K562 (cell line): ENCODE results near the gene FDX1.

Experiments
- E2F6 ChIP-seq, 2 experiments: IDR thresholded peaks; 2 replicates each; pipeline ENCODE4 v1.6.1; 2011; ENCODE audit warnings: borderline replicate concordance in 1 of 2, control low read depth in 1 of 2, low read depth in 1 of 2, low read length in 1 of 2, mild to moderate bottlenecking in 1 of 2, mixed read lengths in 1 of 2, moderate library complexity in 1 of 2; ENCODE audit not compliant: insufficient read depth in 1 of 2, insufficient read length in 1 of 2, poor library complexity in 1 of 2, severe bottlenecking in 1 of 2; ENCODE audit errors: extremely low read depth in 1 of 2
- EP300 ChIP-seq: IDR thresholded peaks from 2 replicates; pipeline ENCODE4 v1.6.1; 2012; ENCODE audit warnings: low read length, improper control_type of control experiment
- POLR2A ChIP-seq: fragments of 450-650 bp; conservative IDR thresholded peaks from 2 replicates; pipeline ENCODE4 v1.6.1; 2016
- TF ChIP-seq, protein P1 (sequence below), 3 experiments: IDR thresholded peaks in 2 of 3; conservative IDR thresholded peaks in 1 of 3; 2 replicates each; pipeline ENCODE4 v1.5.1; 2011 to 2012; ENCODE audit warnings: low read length in 3 of 3, mild to moderate bottlenecking in 3 of 3, control low read depth in 2 of 3, improper control_type of control experiment in 1 of 3, inconsistent platforms in 1 of 3, low read depth in 1 of 3, mixed read lengths in 1 of 3, moderate library complexity in 1 of 3; ENCODE audit not compliant: insufficient read depth in 2 of 3

DNA sequence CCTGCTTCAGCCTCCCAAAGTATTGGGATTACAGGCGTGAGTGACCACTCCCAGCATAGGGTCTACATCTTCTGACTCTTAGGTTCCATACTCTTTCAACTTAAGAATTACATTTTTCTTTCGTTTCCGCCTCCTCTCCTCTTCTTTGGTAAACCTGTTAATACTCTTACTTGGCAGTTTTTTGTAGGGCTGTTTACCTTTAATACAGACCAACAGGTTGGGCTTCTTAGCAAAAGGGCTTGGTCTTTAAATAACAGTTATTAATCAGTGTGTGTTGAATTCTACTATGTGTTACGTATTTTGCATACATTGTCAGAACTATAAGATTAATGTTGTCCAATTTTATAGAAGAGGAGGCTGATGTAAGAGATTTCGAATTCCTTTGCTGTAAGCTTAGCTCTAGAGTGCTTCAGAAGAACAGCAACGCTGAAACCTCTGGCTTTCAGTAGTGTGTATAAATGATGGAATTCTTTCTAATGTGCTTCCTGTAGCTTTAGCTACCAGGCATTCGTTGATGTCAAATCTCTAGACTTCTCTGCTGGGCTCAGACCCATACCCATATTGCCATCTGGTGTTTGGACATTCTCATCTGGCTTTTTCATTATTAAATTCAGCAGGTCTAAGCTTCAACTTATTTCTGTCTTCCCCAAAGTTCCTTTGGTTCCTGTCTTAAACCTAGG is 3.1 kb downstream of the FDX1 start:
- TF ChIP-seq EP300, result no peak
- TF ChIP-seq E2F6 (IDR thresholded peaks at IDR 0.05; ENCODE audit: borderline replicate concordance in 1 of 2, extremely low read depth in 1 of 2, insufficient read depth in 1 of 2, insufficient read length in 1 of 2, low read depth in 1 of 2, low read length in 1 of 2, poor library complexity in 1 of 2, severe bottlenecking in 1 of 2), result no peak
- TF ChIP-seq, protein P1, sequence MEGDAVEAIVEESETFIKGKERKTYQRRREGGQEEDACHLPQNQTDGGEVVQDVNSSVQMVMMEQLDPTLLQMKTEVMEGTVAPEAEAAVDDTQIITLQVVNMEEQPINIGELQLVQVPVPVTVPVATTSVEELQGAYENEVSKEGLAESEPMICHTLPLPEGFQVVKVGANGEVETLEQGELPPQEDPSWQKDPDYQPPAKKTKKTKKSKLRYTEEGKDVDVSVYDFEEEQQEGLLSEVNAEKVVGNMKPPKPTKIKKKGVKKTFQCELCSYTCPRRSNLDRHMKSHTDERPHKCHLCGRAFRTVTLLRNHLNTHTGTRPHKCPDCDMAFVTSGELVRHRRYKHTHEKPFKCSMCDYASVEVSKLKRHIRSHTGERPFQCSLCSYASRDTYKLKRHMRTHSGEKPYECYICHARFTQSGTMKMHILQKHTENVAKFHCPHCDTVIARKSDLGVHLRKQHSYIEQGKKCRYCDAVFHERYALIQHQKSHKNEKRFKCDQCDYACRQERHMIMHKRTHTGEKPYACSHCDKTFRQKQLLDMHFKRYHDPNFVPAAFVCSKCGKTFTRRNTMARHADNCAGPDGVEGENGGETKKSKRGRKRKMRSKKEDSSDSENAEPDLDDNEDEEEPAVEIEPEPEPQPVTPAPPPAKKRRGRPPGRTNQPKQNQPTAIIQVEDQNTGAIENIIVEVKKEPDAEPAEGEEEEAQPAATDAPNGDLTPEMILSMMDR (IDR thresholded peaks at IDR 0.05 in 2 of 3, conservative IDR thresholded peaks at IDR 0.05 in 1 of 3; ENCODE audit: insufficient read depth in 2 of 3, low read depth in 1 of 3, low read length in 3 of 3), result peak in 1 of 3 experiments; percentile 5; a peak in 1 of 6 replicates
- no peak for TF ChIP-seq POLR2A
